ENCODE results near the gene DGKQ.

DNA sequence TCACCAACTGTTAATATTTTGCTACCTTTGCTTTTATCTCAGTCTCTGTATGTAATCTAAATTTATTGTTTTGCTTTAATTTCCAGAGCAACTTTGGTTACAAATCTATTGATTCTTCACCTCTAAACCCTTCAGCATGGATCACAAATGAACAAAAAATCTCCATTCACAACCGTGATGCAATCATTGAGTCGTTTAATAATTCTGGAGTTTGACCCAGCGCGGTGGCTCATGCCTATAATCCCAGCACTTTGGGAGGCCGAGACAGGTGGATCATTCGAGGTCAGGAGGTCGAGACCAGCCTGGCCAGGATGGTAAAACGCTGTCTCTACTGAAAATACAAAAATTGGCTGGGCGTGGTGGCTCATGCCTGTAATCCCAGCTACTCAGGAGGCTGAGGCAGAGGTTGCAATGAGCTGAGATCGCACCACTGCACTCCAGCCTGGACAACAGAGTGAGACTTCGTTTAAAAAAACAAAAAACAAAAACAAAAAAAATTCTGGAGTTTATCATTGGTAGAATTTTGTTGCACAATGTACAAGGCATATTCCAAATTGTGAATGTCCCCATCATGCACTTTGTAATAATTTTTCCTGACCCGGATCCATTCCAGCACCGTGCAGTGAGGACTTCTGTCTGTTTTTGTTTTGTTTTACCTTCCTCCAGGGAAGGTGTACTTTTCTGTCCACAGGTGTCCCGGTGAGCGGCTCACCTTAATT lies 11.1 kb upstream of the DGKQ start:
- no peak for TF ChIP-seq POLR2A (IDR thresholded peaks at IDR 0.05)
- TF ChIP-seq, protein P1, sequence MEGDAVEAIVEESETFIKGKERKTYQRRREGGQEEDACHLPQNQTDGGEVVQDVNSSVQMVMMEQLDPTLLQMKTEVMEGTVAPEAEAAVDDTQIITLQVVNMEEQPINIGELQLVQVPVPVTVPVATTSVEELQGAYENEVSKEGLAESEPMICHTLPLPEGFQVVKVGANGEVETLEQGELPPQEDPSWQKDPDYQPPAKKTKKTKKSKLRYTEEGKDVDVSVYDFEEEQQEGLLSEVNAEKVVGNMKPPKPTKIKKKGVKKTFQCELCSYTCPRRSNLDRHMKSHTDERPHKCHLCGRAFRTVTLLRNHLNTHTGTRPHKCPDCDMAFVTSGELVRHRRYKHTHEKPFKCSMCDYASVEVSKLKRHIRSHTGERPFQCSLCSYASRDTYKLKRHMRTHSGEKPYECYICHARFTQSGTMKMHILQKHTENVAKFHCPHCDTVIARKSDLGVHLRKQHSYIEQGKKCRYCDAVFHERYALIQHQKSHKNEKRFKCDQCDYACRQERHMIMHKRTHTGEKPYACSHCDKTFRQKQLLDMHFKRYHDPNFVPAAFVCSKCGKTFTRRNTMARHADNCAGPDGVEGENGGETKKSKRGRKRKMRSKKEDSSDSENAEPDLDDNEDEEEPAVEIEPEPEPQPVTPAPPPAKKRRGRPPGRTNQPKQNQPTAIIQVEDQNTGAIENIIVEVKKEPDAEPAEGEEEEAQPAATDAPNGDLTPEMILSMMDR (IDR thresholded peaks at IDR 0.05): no peak
